Measurements from ENCODE around the gene USHBP1. TPM values are rescaled to one million over a fixed set of nuclear protein-coding genes. Genes with fewer than 3 reads are reported as not detected.

USHBP1 gene
- total RNA-seq, 1 donor from 2014 or later, result 0.28 TPM

DNA sequence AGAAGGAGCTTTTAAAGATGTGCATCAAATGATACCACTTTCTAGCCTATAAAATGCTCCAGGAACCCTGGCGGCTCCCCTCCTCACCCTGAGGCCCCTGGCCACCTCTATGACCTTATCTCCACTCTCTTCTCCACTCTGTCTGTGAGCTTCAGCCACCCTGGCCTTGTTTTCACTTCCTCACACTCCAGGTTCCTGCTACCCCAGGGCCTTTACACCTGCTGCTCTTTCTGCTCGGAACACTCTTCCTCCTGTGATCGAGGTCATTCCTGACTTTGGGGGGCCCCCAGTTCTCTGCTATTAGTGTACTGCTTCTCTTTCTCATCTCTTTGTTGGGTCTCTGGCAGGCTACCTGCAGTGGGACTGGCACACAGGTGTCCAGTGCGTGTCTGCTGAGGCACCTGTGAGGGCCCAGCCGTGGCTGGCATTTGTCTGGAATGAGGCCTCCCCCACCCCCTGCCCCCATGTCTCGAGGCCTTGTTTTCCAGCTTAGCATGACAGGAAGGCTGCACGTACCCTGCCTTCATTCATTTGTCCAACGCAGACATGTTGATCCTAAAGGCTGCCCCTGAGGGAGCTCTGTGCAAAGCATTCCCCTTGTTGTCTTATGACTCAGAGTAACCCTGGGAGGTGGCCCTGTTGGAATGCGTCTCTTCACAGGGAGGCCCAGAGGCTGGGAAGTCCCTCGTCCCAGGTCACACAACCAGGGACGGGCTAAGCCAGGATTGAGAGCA lies 47.1 kb upstream of the USHBP1 start:
- Mint-ChIP-seq H3K27me3 (ENCODE audit: insufficient read depth, low read depth) (peaks cover 4% of the 10 kb centered on the region), H3K4me3 (peak overlapping the region; percentile 96), H3K9me3 (no peaks in the 10 kb centered on the region), H3K4me1 (peaks cover 21% of the 10 kb centered on the region), H3K36me3 (peaks cover 9% of the 10 kb centered on the region), H3K27ac (no peak overlapping the region)
- H2AFZ ChIP-seq (replicated peaks), result no peak overlapping the region
- H3K4me3 ChIP-seq, result no peak overlapping the region
- no peaks in the 10 kb centered on the region for H3K9me3 ChIP-seq (ENCODE audit: low read depth)
- no peaks in the 10 kb centered on the region for H3K27me3 ChIP-seq
- H4K20me1 ChIP-seq (ENCODE audit: low read depth), result peaks cover 21% of the 10 kb centered on the region
- H3K4me2 ChIP-seq, result no peak overlapping the region
- H3K36me3 ChIP-seq, result no peaks in the 10 kb centered on the region
- no peak overlapping the region for H3K27ac ChIP-seq
- peaks cover 23% of the 10 kb centered on the region for H3F3A ChIP-seq (ENCODE audit: low read depth)
- peaks cover 44% of the 10 kb centered on the region for H3K79me2 ChIP-seq (ENCODE audit: low read depth)
- H3K4me1 ChIP-seq, result peaks cover 7% of the 10 kb centered on the region
- DNase-seq (ENCODE audit: low spot score), result no peak
- H3K9ac ChIP-seq, result no peak overlapping the region
- TF ChIP-seq EZH2phosphoT487 (IDR thresholded peaks at IDR 0.05), result no peak
- TF ChIP-seq EZH2 (IDR thresholded peaks at IDR 0.05), result no peak

DNA sequence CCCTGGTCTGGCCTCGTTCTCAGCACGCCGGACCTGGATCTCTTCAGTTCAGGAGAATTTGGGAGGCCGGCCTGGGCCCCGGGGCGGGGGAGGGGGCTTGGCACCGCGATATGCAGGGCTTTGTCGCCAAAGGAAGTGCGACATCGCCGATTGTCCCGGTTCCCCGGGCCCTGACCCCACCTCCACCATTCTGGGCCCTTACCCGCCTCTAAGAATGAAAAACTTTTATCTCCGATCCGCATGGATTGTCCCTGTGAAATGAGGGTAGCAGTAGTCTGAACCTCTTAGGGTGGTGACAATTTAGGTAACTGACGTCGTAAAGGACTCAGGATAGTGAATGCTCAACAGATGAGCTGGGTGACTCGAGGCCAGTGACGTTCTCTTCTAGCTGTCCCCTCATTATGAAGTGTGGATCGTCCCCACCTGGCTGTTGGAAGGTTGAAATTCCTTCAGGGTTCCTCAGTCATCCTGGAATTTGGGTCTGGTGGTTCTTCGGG lies 45.5 kb upstream of the USHBP1 start:
- Mint-ChIP-seq H3K36me3 (no peaks in the 10 kb centered on the region), H3K9me3 (no peaks in the 10 kb centered on the region)

DNA sequence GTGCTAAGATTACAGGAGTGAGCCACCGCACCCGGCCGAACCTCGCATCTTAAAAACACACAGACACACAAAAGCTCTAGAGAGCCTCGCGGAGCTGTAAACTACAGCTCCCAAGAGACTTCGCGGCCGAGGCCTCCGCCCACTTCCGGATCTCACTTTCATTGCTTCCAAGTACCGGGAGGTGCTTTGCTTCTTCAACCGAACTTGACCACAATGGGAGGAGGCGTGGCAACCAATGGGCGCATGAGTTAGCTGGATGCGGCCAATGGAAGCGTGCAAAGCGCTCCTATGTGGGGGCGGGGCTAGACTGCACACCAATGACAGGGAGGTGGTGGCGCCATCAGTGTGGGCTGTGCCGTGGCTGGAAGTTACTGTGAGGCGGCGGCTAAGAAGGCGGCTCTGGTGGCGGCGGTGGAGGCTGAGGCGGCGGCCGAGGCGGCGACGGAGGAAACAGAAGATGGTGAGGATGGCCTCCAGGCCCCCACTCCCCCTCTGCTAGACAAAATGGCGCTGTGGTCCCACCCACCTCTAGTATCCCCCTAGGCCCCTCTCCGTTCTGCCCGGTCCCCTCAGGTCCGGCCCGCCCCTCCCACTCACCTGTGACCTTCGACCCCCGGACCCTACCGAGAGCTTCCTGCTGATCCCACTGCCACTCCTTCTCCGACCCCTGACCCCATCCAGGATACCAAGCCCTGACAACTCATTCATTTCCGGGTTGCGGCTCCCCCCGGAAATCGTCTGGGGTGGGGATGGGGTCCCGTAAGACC lies 44.8 kb upstream of the USHBP1 start, which contains the start of gene DDA1:
Gene DDA1 (plus strand): TSS at position 366 of the 767 bp plus-strand sequence. CDS start 92 bp downstream, at position 458.
- Mint-ChIP-seq H3K27me3 (ENCODE audit: insufficient read depth, low read depth) (peaks cover 9% of the 10 kb centered on the region), H3K4me1 (peaks cover 32% of the 10 kb centered on the region), H3K4me3 (peak within 1 kb of the TSS; percentile 96), H3K36me3 (no peaks in the 10 kb centered on the region), H3K9me3 (no peaks in the 10 kb centered on the region), H3K27ac (peak within 1 kb of the TSS; percentile 79)
- peak; percentile 100 for DNase-seq (ENCODE audit: low spot score)
- Histone ChIP-seq H3K4me3 (peak within 1 kb of the TSS; percentile 93), H3K36me3 (no peaks in the 10 kb centered on the region), H3K4me2 (peak within 1 kb of the TSS; percentile 78), H3K9me3 (ENCODE audit: low read depth) (no peaks in the 10 kb centered on the region), H4K20me1 (ENCODE audit: low read depth) (peaks cover 21% of the 10 kb centered on the region), H3K27ac (no peak within 1 kb of the TSS), H3F3A (ENCODE audit: low read depth) (peaks cover 43% of the 10 kb centered on the region), H3K27me3 (no peaks in the 10 kb centered on the region), H3K9ac (peak within 1 kb of the TSS; percentile 54), H2AFZ (replicated peaks) (peak within 1 kb of the TSS; percentile 74), H3K79me2 (ENCODE audit: low read depth) (peaks cover 46% of the 10 kb centered on the region), H3K4me1 (peaks cover 7% of the 10 kb centered on the region)
- no peak for TF ChIP-seq EZH2 (IDR thresholded peaks at IDR 0.05)
- TF ChIP-seq, protein P1, sequence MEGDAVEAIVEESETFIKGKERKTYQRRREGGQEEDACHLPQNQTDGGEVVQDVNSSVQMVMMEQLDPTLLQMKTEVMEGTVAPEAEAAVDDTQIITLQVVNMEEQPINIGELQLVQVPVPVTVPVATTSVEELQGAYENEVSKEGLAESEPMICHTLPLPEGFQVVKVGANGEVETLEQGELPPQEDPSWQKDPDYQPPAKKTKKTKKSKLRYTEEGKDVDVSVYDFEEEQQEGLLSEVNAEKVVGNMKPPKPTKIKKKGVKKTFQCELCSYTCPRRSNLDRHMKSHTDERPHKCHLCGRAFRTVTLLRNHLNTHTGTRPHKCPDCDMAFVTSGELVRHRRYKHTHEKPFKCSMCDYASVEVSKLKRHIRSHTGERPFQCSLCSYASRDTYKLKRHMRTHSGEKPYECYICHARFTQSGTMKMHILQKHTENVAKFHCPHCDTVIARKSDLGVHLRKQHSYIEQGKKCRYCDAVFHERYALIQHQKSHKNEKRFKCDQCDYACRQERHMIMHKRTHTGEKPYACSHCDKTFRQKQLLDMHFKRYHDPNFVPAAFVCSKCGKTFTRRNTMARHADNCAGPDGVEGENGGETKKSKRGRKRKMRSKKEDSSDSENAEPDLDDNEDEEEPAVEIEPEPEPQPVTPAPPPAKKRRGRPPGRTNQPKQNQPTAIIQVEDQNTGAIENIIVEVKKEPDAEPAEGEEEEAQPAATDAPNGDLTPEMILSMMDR (IDR thresholded peaks at IDR 0.05), result no peak
- TF ChIP-seq EZH2phosphoT487 (IDR thresholded peaks at IDR 0.05), result no peak

More for the DNA sequence above, 45.5 kb upstream of the USHBP1 start:
- Histone ChIP-seq H3K27ac (no peak overlapping the region), H3K4me2 (peak overlapping the region; percentile 78), H3K27me3 (no peaks in the 10 kb centered on the region), H3K36me3 (no peaks in the 10 kb centered on the region), H3K9ac (peak overlapping the region; percentile 54), H2AFZ (replicated peaks) (no peak overlapping the region), H3K9me3 (ENCODE audit: low read depth) (no peaks in the 10 kb centered on the region), H3K4me3 (peak overlapping the region; percentile 93), H3K4me1 (peaks cover 7% of the 10 kb centered on the region), H4K20me1 (ENCODE audit: low read depth) (peaks cover 21% of the 10 kb centered on the region), H3F3A (ENCODE audit: low read depth) (peaks cover 37% of the 10 kb centered on the region), H3K79me2 (ENCODE audit: low read depth) (peaks cover 46% of the 10 kb centered on the region)
- Mint-ChIP-seq H3K27ac (no peak overlapping the region), H3K4me1 (peaks cover 26% of the 10 kb centered on the region), H3K27me3 (ENCODE audit: insufficient read depth, low read depth) (peaks cover 7% of the 10 kb centered on the region), H3K4me3 (peak overlapping the region; percentile 96)
- no peak for TF ChIP-seq EZH2 (IDR thresholded peaks at IDR 0.05)
- TF ChIP-seq, protein P1 (IDR thresholded peaks at IDR 0.05), result no peak
- no peak for TF ChIP-seq EZH2phosphoT487 (IDR thresholded peaks at IDR 0.05)
- no peak for DNase-seq (ENCODE audit: low spot score)
